GM23338 (cell line): ENCODE results near the gene FLOT1. TPM values are rescaled to one million over a fixed set of nuclear protein-coding genes. Genes with fewer than 3 reads are reported as not detected.

Source experiments
- ATAC-seq: fragments of 200-7000 bp; cut with Tn5 transposase; 3 replicates; pipeline ENCODE4 v1.9.1; 2020
- DNase-seq: peaks from one replicate; pipeline ENCODE4 v3.0.0-alpha.2; 2015; ENCODE audit warnings: low spot score
- H2AFZ ChIP-seq: fragments of 200-600 bp; sonication (generic); 2 replicates; pipeline ENCODE4 v1.8.0; 2016; ENCODE audit warnings: antibody characterized with exemption, mild to moderate bottlenecking, moderate library complexity
- H3F3A ChIP-seq: fragments of 200-600 bp; sonication (generic); replicated peaks from 2 replicates; pipeline ENCODE4 v1.8.0; 2017; ENCODE audit warnings: antibody characterized with exemption, mixed run types, low read depth
- H3K27ac ChIP-seq: fragments of 200-600 bp; sonication (generic); 2 replicates; pipeline ENCODE4 v1.6.1; 2016; ENCODE audit warnings: low read depth
- H3K27me3 ChIP-seq: fragments of 200-600 bp; sonication (generic); 2 replicates; pipeline ENCODE4 v1.8.0; 2016; ENCODE audit warnings: mild to moderate bottlenecking, mixed run types, moderate library complexity; ENCODE audit not compliant: insufficient read depth
- H3K36me3 ChIP-seq: fragments of 200-600 bp; sonication (generic); 2 replicates; pipeline ENCODE4 v1.8.0; 2016; ENCODE audit warnings: mild to moderate bottlenecking; ENCODE audit not compliant: insufficient read depth
- H3K4me1 ChIP-seq: fragments of 200-600 bp; sonication (generic); 2 replicates; pipeline ENCODE4 v1.8.0; 2016; ENCODE audit warnings: mild to moderate bottlenecking, moderate library complexity; ENCODE audit not compliant: insufficient read depth
- H3K4me2 ChIP-seq: fragments of 200-600 bp; sonication (generic); 2 replicates; pipeline ENCODE4 v1.7.1; 2017; ENCODE audit warnings: mixed run types
- H3K4me3 ChIP-seq: fragments of 200-600 bp; sonication (generic); 2 replicates; pipeline ENCODE4 v1.6.1; 2016; ENCODE audit warnings: mixed run types
- H3K79me2 ChIP-seq: fragments of 200-600 bp; sonication (generic); replicated peaks from 2 replicates; pipeline ENCODE4 v1.8.0; 2017; ENCODE audit warnings: mild to moderate bottlenecking; ENCODE audit not compliant: insufficient read depth
- H3K9me2 ChIP-seq: fragments of 200-600 bp; sonication (generic); 2 replicates; pipeline ENCODE4 v1.8.0; 2017; ENCODE audit not compliant: insufficient read depth
- H4K20me1 ChIP-seq: fragments of 200-600 bp; sonication (generic); replicated peaks from 2 replicates; pipeline ENCODE4 v1.8.0; 2017; ENCODE audit warnings: mild to moderate bottlenecking; ENCODE audit not compliant: insufficient read depth
- H3K27ac Mint-ChIP-seq: 2 replicates; pipeline ENCODE4 v1.8.0; 2020; ENCODE audit warnings: inconsistent platforms, mild to moderate bottlenecking, moderate library complexity, mixed read lengths
- H3K27me3 Mint-ChIP-seq: 3 replicates; pipeline ENCODE4 v1.8.0; 2022; ENCODE audit warnings: low read depth, mild to moderate bottlenecking, moderate library complexity, mixed read lengths, inconsistent platforms; ENCODE audit not compliant: insufficient read depth, poor library complexity
- H3K36me3 Mint-ChIP-seq: 3 replicates; pipeline ENCODE4 v1.8.0; 2021; ENCODE audit warnings: low read depth, mild to moderate bottlenecking, inconsistent platforms, moderate library complexity, mixed read lengths
- H3K4me1 Mint-ChIP-seq: 3 replicates; pipeline ENCODE4 v1.8.0; 2020; ENCODE audit warnings: mild to moderate bottlenecking, inconsistent platforms, mixed read lengths
- H3K4me3 Mint-ChIP-seq: 3 replicates; pipeline ENCODE4 v1.8.0; 2021; ENCODE audit warnings: moderate library complexity, mild to moderate bottlenecking, inconsistent platforms, mixed read lengths
- H3K9me3 Mint-ChIP-seq: 3 replicates; pipeline ENCODE4 v1.8.0; 2020; ENCODE audit warnings: moderate library complexity, mild to moderate bottlenecking, inconsistent platforms, mixed read lengths
- CREB1 ChIP-seq: fragments of 250-450 bp; sonication (Bioruptor Pico); IDR thresholded peaks from 2 replicates; pipeline ENCODE4 v1.5.0; 2020; ENCODE audit warnings: low read depth, mild to moderate bottlenecking, moderate library complexity
- EZH2 ChIP-seq: fragments of 200-600 bp; sonication (generic); IDR thresholded peaks from one replicate; pipeline ENCODE4 v1.8.0; 2017; ENCODE audit warnings: antibody characterized with exemption, mild to moderate bottlenecking, low read depth; ENCODE audit not compliant: unreplicated experiment
- EZH2phosphoT487 ChIP-seq: fragments of 200-600 bp; sonication (generic); IDR thresholded peaks from one replicate; pipeline ENCODE4 v1.8.1; 2018; ENCODE audit warnings: antibody characterized with exemption; ENCODE audit not compliant: unreplicated experiment
- NANOG ChIP-seq: IDR thresholded peaks from 2 replicates; pipeline ENCODE4 v1.6.1; 2016; ENCODE audit warnings: antibody characterized with exemption, borderline replicate concordance
- POLR2AphosphoS5 ChIP-seq: IDR thresholded peaks from 2 replicates; pipeline ENCODE4 v1.6.1; 2016; ENCODE audit warnings: antibody characterized with exemption, low read depth
- STAT1 ChIP-seq: IDR thresholded peaks from one replicate; pipeline ENCODE4 v1.6.1; 2016; ENCODE audit warnings: antibody characterized with exemption; ENCODE audit not compliant: unreplicated experiment
- ZNF114 ChIP-seq: fragments of 250-450 bp; sonication (Bioruptor Pico); IDR thresholded peaks from 2 replicates; pipeline ENCODE4 v1.5.0; 2020; ENCODE audit warnings: mild to moderate bottlenecking, moderate library complexity
- ZNF331 ChIP-seq: fragments of 250-450 bp; sonication (Bioruptor Pico); IDR thresholded peaks from 2 replicates; pipeline ENCODE4 v1.5.0; 2020; ENCODE audit warnings: low read depth, mild to moderate bottlenecking, moderate library complexity
- polyA plus RNA-seq: library from polyadenylated mRNA; unstranded; fragments of >200 nt; fragmentation: Nextera tagmentation; extraction: Ambion mirVana; gene quantifications from 2 replicates; pipeline ENCODE4 v1.2.1, GENCODE V29; 2016
- total RNA-seq: library from RNA; depleted of rRNA; stranded (reverse); fragments of >200 nt; shearing (Covaris generic); gene quantifications from 2 replicates; pipeline ENCODE4 v1.2.3, GENCODE V29; 2014
- TF ChIP-seq, protein P1 (sequence below): IDR thresholded peaks from one replicate; pipeline ENCODE4 v1.6.1; 2018; ENCODE audit warnings: antibody characterized with exemption; ENCODE audit not compliant: unreplicated experiment
- TF ChIP-seq, protein P2 (sequence below), 2 experiments: fragments of 200-600 bp in 1 of 2; sonication (generic) in 1 of 2; conservative IDR thresholded peaks; 2 replicates each; pipeline versions ENCODE4 v1.5.1 to v1.6.1; 2016 to 2017; ENCODE audit warnings: antibody characterized with exemption in 2 of 2, low read depth in 2 of 2, mild to moderate bottlenecking in 2 of 2, moderate library complexity in 1 of 2
- TF ChIP-seq, protein P3 (sequence below): IDR thresholded peaks from 2 replicates; pipeline ENCODE4 v1.6.1; 2016; ENCODE audit warnings: antibody characterized with exemption

FLOT1 gene
- total and polyA plus RNA-seq, 2 experiments from 2014 or later = 72.2 to 94.5 TPM

DNA sequence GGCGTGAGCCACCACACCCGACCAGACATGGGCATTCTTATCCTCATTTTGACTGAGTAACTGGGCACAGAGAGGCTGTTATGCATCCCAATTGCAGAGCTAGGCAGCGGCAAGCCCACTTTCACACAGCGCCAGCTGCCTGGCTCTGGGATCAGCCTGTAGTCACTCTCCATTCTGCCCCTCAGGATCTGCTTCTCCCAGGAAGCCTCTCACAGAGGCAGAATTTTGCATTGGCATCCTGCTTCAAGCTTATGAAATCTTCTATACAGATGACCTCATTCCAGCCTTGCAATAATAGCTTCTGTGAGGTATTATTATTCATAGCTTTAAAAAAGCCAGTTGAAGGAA, 38.9 kb upstream of the FLOT1 start (continued):
- TF ChIP-seq, protein P1, sequence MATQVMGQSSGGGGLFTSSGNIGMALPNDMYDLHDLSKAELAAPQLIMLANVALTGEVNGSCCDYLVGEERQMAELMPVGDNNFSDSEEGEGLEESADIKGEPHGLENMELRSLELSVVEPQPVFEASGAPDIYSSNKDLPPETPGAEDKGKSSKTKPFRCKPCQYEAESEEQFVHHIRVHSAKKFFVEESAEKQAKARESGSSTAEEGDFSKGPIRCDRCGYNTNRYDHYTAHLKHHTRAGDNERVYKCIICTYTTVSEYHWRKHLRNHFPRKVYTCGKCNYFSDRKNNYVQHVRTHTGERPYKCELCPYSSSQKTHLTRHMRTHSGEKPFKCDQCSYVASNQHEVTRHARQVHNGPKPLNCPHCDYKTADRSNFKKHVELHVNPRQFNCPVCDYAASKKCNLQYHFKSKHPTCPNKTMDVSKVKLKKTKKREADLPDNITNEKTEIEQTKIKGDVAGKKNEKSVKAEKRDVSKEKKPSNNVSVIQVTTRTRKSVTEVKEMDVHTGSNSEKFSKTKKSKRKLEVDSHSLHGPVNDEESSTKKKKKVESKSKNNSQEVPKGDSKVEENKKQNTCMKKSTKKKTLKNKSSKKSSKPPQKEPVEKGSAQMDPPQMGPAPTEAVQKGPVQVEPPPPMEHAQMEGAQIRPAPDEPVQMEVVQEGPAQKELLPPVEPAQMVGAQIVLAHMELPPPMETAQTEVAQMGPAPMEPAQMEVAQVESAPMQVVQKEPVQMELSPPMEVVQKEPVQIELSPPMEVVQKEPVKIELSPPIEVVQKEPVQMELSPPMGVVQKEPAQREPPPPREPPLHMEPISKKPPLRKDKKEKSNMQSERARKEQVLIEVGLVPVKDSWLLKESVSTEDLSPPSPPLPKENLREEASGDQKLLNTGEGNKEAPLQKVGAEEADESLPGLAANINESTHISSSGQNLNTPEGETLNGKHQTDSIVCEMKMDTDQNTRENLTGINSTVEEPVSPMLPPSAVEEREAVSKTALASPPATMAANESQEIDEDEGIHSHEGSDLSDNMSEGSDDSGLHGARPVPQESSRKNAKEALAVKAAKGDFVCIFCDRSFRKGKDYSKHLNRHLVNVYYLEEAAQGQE = no peak
- TF ChIP-seq POLR2AphosphoS5 (no peak), CREB1 (no peak)
- TF ChIP-seq, protein P2, sequence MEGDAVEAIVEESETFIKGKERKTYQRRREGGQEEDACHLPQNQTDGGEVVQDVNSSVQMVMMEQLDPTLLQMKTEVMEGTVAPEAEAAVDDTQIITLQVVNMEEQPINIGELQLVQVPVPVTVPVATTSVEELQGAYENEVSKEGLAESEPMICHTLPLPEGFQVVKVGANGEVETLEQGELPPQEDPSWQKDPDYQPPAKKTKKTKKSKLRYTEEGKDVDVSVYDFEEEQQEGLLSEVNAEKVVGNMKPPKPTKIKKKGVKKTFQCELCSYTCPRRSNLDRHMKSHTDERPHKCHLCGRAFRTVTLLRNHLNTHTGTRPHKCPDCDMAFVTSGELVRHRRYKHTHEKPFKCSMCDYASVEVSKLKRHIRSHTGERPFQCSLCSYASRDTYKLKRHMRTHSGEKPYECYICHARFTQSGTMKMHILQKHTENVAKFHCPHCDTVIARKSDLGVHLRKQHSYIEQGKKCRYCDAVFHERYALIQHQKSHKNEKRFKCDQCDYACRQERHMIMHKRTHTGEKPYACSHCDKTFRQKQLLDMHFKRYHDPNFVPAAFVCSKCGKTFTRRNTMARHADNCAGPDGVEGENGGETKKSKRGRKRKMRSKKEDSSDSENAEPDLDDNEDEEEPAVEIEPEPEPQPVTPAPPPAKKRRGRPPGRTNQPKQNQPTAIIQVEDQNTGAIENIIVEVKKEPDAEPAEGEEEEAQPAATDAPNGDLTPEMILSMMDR (conservative IDR thresholded peaks at IDR 0.05; ENCODE audit: low read depth in 2 of 2) = no peak
- TF ChIP-seq, protein P3, sequence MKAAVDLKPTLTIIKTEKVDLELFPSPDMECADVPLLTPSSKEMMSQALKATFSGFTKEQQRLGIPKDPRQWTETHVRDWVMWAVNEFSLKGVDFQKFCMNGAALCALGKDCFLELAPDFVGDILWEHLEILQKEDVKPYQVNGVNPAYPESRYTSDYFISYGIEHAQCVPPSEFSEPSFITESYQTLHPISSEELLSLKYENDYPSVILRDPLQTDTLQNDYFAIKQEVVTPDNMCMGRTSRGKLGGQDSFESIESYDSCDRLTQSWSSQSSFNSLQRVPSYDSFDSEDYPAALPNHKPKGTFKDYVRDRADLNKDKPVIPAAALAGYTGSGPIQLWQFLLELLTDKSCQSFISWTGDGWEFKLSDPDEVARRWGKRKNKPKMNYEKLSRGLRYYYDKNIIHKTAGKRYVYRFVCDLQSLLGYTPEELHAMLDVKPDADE = no peak

DNA sequence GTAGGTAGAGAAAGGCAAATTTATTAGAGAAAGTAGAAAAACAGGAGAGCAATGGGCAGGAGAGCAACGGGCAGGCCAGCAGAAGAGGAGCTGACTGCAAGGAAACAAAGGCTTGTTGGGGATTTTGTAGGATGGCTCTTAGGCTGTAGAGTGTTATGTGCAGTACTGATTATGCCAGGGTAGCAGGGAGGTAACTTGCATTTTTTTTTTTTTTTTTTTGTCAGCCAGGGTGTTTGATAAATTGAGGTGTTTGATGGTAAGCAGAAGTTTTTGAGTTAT, 38.1 kb upstream of the FLOT1 start:
- Histone ChIP-seq H3K27me3 (no peaks in the 10 kb centered on the region), H3K27ac (no peak overlapping the region), H3K79me2 (no peaks in the 10 kb centered on the region), H2AFZ (no peak overlapping the region), H3K36me3 (no peaks in the 10 kb centered on the region), H3F3A (0 out of 2 replicates have a peak, but pooled peaks cover 3% of the 10 kb centered on the region), H3K9me2 (no peaks in the 10 kb centered on the region), H3K4me1 (peaks cover 6% of the 10 kb centered on the region; the same call in 1 of the 2 replicates), H3K4me3 (no peak overlapping the region), H4K20me1 (no peaks in the 10 kb centered on the region), H3K4me2 (no peak overlapping the region)
- Mint-ChIP-seq H3K4me1 (peaks cover 16% of the 10 kb centered on the region), H3K9me3 (peaks cover 19% of the 10 kb centered on the region), H3K4me3 (no peak overlapping the region), H3K36me3 (peaks cover 16% of the 10 kb centered on the region), H3K27ac (no peak overlapping the region), H3K27me3 (peaks cover 13% of the 10 kb centered on the region)
- DNase-seq (no peak), ATAC-seq (no peak)
- no peak for TF ChIP-seq ZNF331 (CRISPR knock-in tag)
- no peak for TF ChIP-seq EZH2phosphoT487
- no peak for TF ChIP-seq ZNF114 (CRISPR knock-in tag)
- no peak for TF ChIP-seq NANOG
- TF ChIP-seq, protein P3 = no peak
- no peak for TF ChIP-seq EZH2
- TF ChIP-seq, protein P2 (conservative IDR thresholded peaks at IDR 0.05; ENCODE audit: low read depth in 2 of 2) = no peak
- TF ChIP-seq CREB1 = no peak
- TF ChIP-seq, protein P1 = no peak
- TF ChIP-seq POLR2AphosphoS5 = no peak
- no peak for TF ChIP-seq STAT1
